Caco-2 (cell line): Measurements from ENCODE around the gene SSRP1. TPM values are rescaled to one million over a fixed set of nuclear protein-coding genes. Genes with fewer than 3 reads are reported as not detected.

Experiments used
- BruUV-seq: library from RNA; stranded (reverse); fragments of 400-500 nt; replicated peaks from 2 replicates; lab custom pipeline; 2021; lab: Mats Ljungman, UMichigan
- CTCF ChIA-PET: fragments of 300-600 bp; sonication (Branson Sonifier 250); formaldehyde crosslinking; loops from one replicate; lab custom pipeline; 2022; ENCODE audit warnings: antibody characterized with exemption; lab: Charles Lee
- POLR2A ChIA-PET: fragments of 300-600 bp; sonication (Branson Sonifier 250); formaldehyde crosslinking; loops from one replicate; lab custom pipeline; 2022; ENCODE audit warnings: antibody characterized with exemption; lab: Charles Lee
- DNase-seq, 2 experiments: peaks; one replicate each; pipeline versions ENCODE4 v3.0.0 to v3.0.0-alpha.2; 2020 to 2022
- H3K27me3 ChIP-seq: replicated peaks from 2 replicates; pipeline ENCODE4 v1.6.0; 2011; ENCODE audit warnings: low read length; ENCODE audit not compliant: control insufficient read depth, insufficient read depth
- H3K36me3 ChIP-seq: 2 replicates; pipeline ENCODE4 v1.5.1; 2011; ENCODE audit warnings: low read length; ENCODE audit not compliant: control insufficient read depth, insufficient read depth
- H3K4me1 ChIP-seq: fragments of 250-450 bp; sonication (Bioruptor Pico); 2 replicates; pipeline ENCODE4 v1.5.1; 2020; ENCODE audit warnings: mild to moderate bottlenecking
- H3K4me3 ChIP-seq: 2 replicates; pipeline ENCODE4 v1.5.1; 2011; ENCODE audit warnings: low read depth, mild to moderate bottlenecking, control low read depth, low read length
- H3K9me3 ChIP-seq: fragments of 250-450 bp; sonication (Bioruptor Pico); 2 replicates; pipeline ENCODE4 v1.5.1; 2020; ENCODE audit warnings: mild to moderate bottlenecking, moderate library complexity
- H3K27ac Mint-ChIP-seq: one replicate; pipeline ENCODE4 v1.8.0; 2022; ENCODE audit warnings: mixed read lengths; ENCODE audit not compliant: unreplicated experiment
- H3K27me3 Mint-ChIP-seq: one replicate; pipeline ENCODE4 v1.8.0; 2022; ENCODE audit warnings: mixed read lengths; ENCODE audit not compliant: insufficient read depth, unreplicated experiment
- H3K36me3 Mint-ChIP-seq: one replicate; pipeline ENCODE4 v1.8.0; 2022; ENCODE audit warnings: mild to moderate bottlenecking, mixed read lengths; ENCODE audit not compliant: insufficient read depth, unreplicated experiment
- H3K4me1 Mint-ChIP-seq: one replicate; pipeline ENCODE4 v1.8.0; 2022; ENCODE audit warnings: low read depth, mixed read lengths; ENCODE audit not compliant: unreplicated experiment
- H3K4me3 Mint-ChIP-seq: one replicate; pipeline ENCODE4 v1.8.0; 2022; ENCODE audit warnings: mild to moderate bottlenecking, moderate library complexity, mixed read lengths; ENCODE audit not compliant: unreplicated experiment
- H3K9me3 Mint-ChIP-seq: one replicate; pipeline ENCODE4 v1.8.0; 2022; ENCODE audit warnings: mixed read lengths; ENCODE audit not compliant: unreplicated experiment
- intact Hi-C: fragments of 100-400 bp; cut with micrococcal nuclease; formaldehyde crosslinking; loops from one replicate; pipeline ENCODE4 v1.10.0; 2022; ENCODE audit not compliant: unreplicated experiment
- total RNA-seq: library from RNA; stranded (reverse); gene quantifications from 2 replicates; pipeline ENCODE4 v1.2.3, GENCODE V29; 2022
- TF ChIP-seq, protein P1 (sequence below), 2 experiments: fragments of 200-600 bp in 1 of 2; IDR thresholded peaks; 1 replicate in 1 of 2; 2 replicates in 1 of 2; pipeline versions ENCODE4 v1.5.1 to v1.8.0; 2011 to 2022; ENCODE audit warnings: antibody characterized with exemption in 1 of 2, control low read depth in 1 of 2, inconsistent platforms in 1 of 2, low read depth in 1 of 2, low read length in 1 of 2, mild to moderate bottlenecking in 1 of 2, moderate library complexity in 1 of 2; ENCODE audit not compliant: insufficient read depth in 1 of 2, severe bottlenecking in 1 of 2, unreplicated experiment in 1 of 2

SSRP1 gene
- total RNA-seq, 1 experiment from 2014 or later: 212 TPM

GRCh38 chr11:57357310-57357709 lies 21.6 kb upstream of the SSRP1 start:
- Mint-ChIP-seq H3K36me3 (peaks cover 6% of the 10 kb centered on the region), H3K9me3 (peaks cover 14% of the 10 kb centered on the region), H3K27ac (no peak overlapping the region), H3K4me3 (no peak overlapping the region), H3K4me1 (peaks cover 27% of the 10 kb centered on the region), H3K27me3 (no peaks in the 10 kb centered on the region)
- Histone ChIP-seq H3K4me3 (no peak overlapping the region), H3K4me1 (peaks cover 40% of the 10 kb centered on the region), H3K9me3 (no peaks in the 10 kb centered on the region), H3K27me3 (no peaks in the 10 kb centered on the region), H3K36me3 (no peaks in the 10 kb centered on the region)
- DNase-seq: no peak
- ChIA-PET POLR2A (no interaction called here), CTCF (interaction anchor here (0.7 to 0.9 kb wide), 2 partner anchors 10 to 12 kb away, joined by 3 read pairs; no protein-coding TSS in a partner anchor)
- TF ChIP-seq, protein P1, sequence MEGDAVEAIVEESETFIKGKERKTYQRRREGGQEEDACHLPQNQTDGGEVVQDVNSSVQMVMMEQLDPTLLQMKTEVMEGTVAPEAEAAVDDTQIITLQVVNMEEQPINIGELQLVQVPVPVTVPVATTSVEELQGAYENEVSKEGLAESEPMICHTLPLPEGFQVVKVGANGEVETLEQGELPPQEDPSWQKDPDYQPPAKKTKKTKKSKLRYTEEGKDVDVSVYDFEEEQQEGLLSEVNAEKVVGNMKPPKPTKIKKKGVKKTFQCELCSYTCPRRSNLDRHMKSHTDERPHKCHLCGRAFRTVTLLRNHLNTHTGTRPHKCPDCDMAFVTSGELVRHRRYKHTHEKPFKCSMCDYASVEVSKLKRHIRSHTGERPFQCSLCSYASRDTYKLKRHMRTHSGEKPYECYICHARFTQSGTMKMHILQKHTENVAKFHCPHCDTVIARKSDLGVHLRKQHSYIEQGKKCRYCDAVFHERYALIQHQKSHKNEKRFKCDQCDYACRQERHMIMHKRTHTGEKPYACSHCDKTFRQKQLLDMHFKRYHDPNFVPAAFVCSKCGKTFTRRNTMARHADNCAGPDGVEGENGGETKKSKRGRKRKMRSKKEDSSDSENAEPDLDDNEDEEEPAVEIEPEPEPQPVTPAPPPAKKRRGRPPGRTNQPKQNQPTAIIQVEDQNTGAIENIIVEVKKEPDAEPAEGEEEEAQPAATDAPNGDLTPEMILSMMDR (IDR thresholded peaks at IDR 0.05; ENCODE audit: insufficient read depth in 1 of 2, low read depth in 1 of 2, low read length in 1 of 2, severe bottlenecking in 1 of 2, unreplicated experiment in 1 of 2): no peak
- intact Hi-C loops: no loop called here
- BruUV-seq: no TSS peak

- Mint-ChIP-seq H3K9me3 (peaks cover 4% of the 10 kb centered on the region), H3K36me3 (peaks cover 4% of the 10 kb centered on the region), H3K4me3 (no peak overlapping the region), H3K27ac (no peak overlapping the region), H3K4me1 (peaks cover 24% of the 10 kb centered on the region), H3K27me3 (no peaks in the 10 kb centered on the region)
- Histone ChIP-seq H3K27me3 (no peaks in the 10 kb centered on the region), H3K4me1 (peaks cover 39% of the 10 kb centered on the region), H3K9me3 (no peaks in the 10 kb centered on the region), H3K36me3 (no peaks in the 10 kb centered on the region), H3K4me3 (no peak overlapping the region)
- CTCF ChIA-PET: interaction anchor here (1.1 kb wide), 1 partner anchor 11 kb away, joined by 3 read pairs; no protein-coding TSS in a partner anchor
- no TSS peak for BruUV-seq
- POLR2A ChIA-PET: no interaction called here
- TF ChIP-seq, protein P1 (IDR thresholded peaks at IDR 0.05; ENCODE audit: insufficient read depth in 1 of 2, low read depth in 1 of 2, low read length in 1 of 2, severe bottlenecking in 1 of 2, unreplicated experiment in 1 of 2): no peak
- intact Hi-C loops: no loop called here
- no peak for DNase-seq
These were observed 20.6 kb upstream of the SSRP1 start for GRCh38 chr11:57356268-57356667.

GRCh38 chr11:57354699-57355098 lies 19.0 kb upstream of the SSRP1 start:
- ChIA-PET POLR2A (no interaction called here), CTCF (no interaction called here)
- no peak overlapping the region for H3K4me3 ChIP-seq
- Mint-ChIP-seq H3K4me3 (no peak overlapping the region), H3K27me3 (no peaks in the 10 kb centered on the region), H3K9me3 (no peaks in the 10 kb centered on the region), H3K27ac (no peak overlapping the region), H3K4me1 (peaks cover 11% of the 10 kb centered on the region), H3K36me3 (no peaks in the 10 kb centered on the region)
- no peaks in the 10 kb centered on the region for H3K9me3 ChIP-seq
- peaks cover 24% of the 10 kb centered on the region for H3K4me1 ChIP-seq
- BruUV-seq: no TSS peak
- TF ChIP-seq, protein P1 (IDR thresholded peaks at IDR 0.05; ENCODE audit: insufficient read depth in 1 of 2, low read depth in 1 of 2, low read length in 1 of 2, severe bottlenecking in 1 of 2, unreplicated experiment in 1 of 2): no peak
- intact Hi-C loops: no loop called here
- H3K36me3 ChIP-seq: no peaks in the 10 kb centered on the region
- H3K27me3 ChIP-seq: no peaks in the 10 kb centered on the region
- DNase-seq: no peak
